CD4-positive, alpha-beta T cell (primary cell): ENCODE measurements around the gene PIK3R2. TPM values are rescaled to one million over a fixed set of nuclear protein-coding genes. Genes with fewer than 3 reads are reported as not detected.

Source experiments
- ATAC-seq: fragments of 200-7000 bp; cut with Tn5 transposase; one replicate; pipeline ENCODE4 v1.10.0; 2022; ENCODE audit warnings: mild to moderate bottlenecking; ENCODE audit not compliant: poor library complexity
- CTCF ChIA-PET: fragments of 350-600 bp; sonication (Branson Sonifier 250); formaldehyde crosslinking; loops from one replicate; lab custom pipeline; 2021; ENCODE audit warnings: antibody characterized with exemption, inconsistent platforms; lab: Charles Lee
- POLR2A ChIA-PET: fragments of 350-600 bp; sonication (Branson Sonifier 250); formaldehyde crosslinking; loops from one replicate; lab custom pipeline; 2021; ENCODE audit warnings: antibody characterized with exemption, inconsistent platforms; lab: Charles Lee
- DNase-seq, 14 experiments: peaks; one replicate each; pipeline ENCODE4 v3.0.0-alpha.2; 2013 to 2020; ENCODE audit warnings: mixed read lengths in 2 of 14
- H3K27ac ChIP-seq, 2 donors: one replicate each; pipeline versions ENCODE4 v1.5.1 to v1.7.0; 2013; ENCODE audit warnings: low read length in 2 of 2, low read depth in 1 of 2, mild to moderate bottlenecking in 1 of 2
- H3K27me3 ChIP-seq, 2 experiments: 1 replicate in 1 of 2; 2 replicates in 1 of 2; pipeline versions ENCODE4 v1.6.1 to v1.7.0; 2013; ENCODE audit warnings: low read length in 2 of 2, control low read depth in 1 of 2, mild to moderate bottlenecking in 1 of 2, moderate library complexity in 1 of 2; ENCODE audit not compliant: insufficient read depth in 2 of 2, control insufficient read depth in 1 of 2
- H3K36me3 ChIP-seq: one replicate; pipeline ENCODE4 v1.6.1; 2013; ENCODE audit warnings: low read length, control low read depth; ENCODE audit not compliant: insufficient read depth
- H3K4me1 ChIP-seq: one replicate; pipeline ENCODE4 v1.6.1; 2013; ENCODE audit warnings: low read length, control low read depth; ENCODE audit not compliant: insufficient read depth
- H3K4me3 ChIP-seq: one replicate; pipeline ENCODE4 v1.5.1; 2013; ENCODE audit warnings: mild to moderate bottlenecking, low read length, moderate library complexity
- H3K9me3 ChIP-seq, 2 experiments: 1 replicate in 1 of 2; 2 replicates in 1 of 2; pipeline versions ENCODE4 v1.6.1 to v1.7.0; 2013; ENCODE audit warnings: low read length in 2 of 2, mild to moderate bottlenecking in 2 of 2, control low read depth in 1 of 2, moderate library complexity in 1 of 2; ENCODE audit not compliant: control insufficient read depth in 1 of 2, insufficient read depth in 1 of 2
- H3K27ac Mint-ChIP-seq: one replicate; pipeline ENCODE4 v1.8.0; 2020; ENCODE audit warnings: mixed read lengths
- H3K27me3 Mint-ChIP-seq: one replicate; pipeline ENCODE4 v1.8.0; 2021; ENCODE audit warnings: mixed read lengths
- H3K36me3 Mint-ChIP-seq: one replicate; pipeline ENCODE4 v1.8.0; 2021; ENCODE audit warnings: low read depth, mixed read lengths
- H3K4me1 Mint-ChIP-seq: one replicate; pipeline ENCODE4 v1.8.0; 2021; ENCODE audit warnings: low read depth, mixed read lengths
- H3K4me3 Mint-ChIP-seq: one replicate; pipeline ENCODE4 v1.8.0; 2020; ENCODE audit warnings: mild to moderate bottlenecking, mixed read lengths
- H3K9me3 Mint-ChIP-seq: one replicate; pipeline ENCODE4 v1.8.0; 2020; ENCODE audit warnings: mixed read lengths
- intact Hi-C, 2 experiments: fragments of 100-400 bp; cut with DNase I in 1 of 2; cut with micrococcal nuclease in 1 of 2; formaldehyde crosslinking; loops; one replicate each; pipeline versions ENCODE4 v1.15.1 to v1.9.0; 2023 to 2025; cut with DNase I, micrococcal nuclease
- total RNA-seq, 174 experiments: library from RNA in 2 of 174; stranded (reverse) in 2 of 174; gene quantifications; one replicate each; pipeline ENCODE4 v1.2.3 and lab custom pipeline; 2021 to 2026
- TF ChIP-seq, protein P1 (sequence below): fragments of 200-600 bp; IDR thresholded peaks from one replicate; pipeline ENCODE4 v1.8.0; 2022; ENCODE audit warnings: antibody characterized with exemption, mild to moderate bottlenecking

PIK3R2 gene
- total RNA-seq, 2 experiments from 2014 or later, result 4.6 to 5.6 TPM

DNA sequence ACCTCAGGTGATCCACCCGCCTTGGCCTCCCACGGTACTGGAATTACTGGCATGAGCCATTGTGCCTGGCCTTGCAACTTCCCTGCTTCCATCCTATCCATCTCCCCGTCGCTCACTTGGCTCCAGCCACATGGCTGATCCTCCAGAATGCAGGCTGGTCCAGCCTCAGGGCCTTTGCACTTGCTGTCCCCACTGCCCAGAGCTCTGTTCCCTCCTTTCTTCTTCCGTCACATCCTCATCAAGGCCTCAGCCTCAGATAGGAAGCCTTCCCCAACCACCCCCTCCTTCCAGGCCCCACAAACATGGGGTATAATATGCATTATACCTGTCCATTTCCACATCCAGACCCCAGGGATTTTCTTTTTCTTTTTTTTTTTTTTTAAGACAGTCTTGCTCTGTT, 39.1 kb upstream of the PIK3R2 start:
- H3K27ac Mint-ChIP-seq, result no peak overlapping the region
- POLR2A ChIA-PET, result no interaction called here
- peaks cover 50% of the 10 kb centered on the region for H3K4me1 ChIP-seq

GRCh38 chr19:18114483-18114882, 38.5 kb upstream of the PIK3R2 start:
- Histone ChIP-seq H3K9me3 (no peaks in the 10 kb centered on the region), H3K4me1 (peaks cover 50% of the 10 kb centered on the region), H3K27me3 (no peaks in the 10 kb centered on the region), H3K36me3 (peaks cover 6% of the 10 kb centered on the region), H3K27ac (no peak overlapping the region), H3K4me3 (no peak overlapping the region)
- Mint-ChIP-seq H3K4me1 (peaks cover 31% of the 10 kb centered on the region), H3K27me3 (no peaks in the 10 kb centered on the region), H3K36me3 (peaks cover 19% of the 10 kb centered on the region), H3K4me3 (peak overlapping the region; percentile 51), H3K9me3 (no peaks in the 10 kb centered on the region), H3K27ac (no peak overlapping the region)
- TF ChIP-seq, protein P1, sequence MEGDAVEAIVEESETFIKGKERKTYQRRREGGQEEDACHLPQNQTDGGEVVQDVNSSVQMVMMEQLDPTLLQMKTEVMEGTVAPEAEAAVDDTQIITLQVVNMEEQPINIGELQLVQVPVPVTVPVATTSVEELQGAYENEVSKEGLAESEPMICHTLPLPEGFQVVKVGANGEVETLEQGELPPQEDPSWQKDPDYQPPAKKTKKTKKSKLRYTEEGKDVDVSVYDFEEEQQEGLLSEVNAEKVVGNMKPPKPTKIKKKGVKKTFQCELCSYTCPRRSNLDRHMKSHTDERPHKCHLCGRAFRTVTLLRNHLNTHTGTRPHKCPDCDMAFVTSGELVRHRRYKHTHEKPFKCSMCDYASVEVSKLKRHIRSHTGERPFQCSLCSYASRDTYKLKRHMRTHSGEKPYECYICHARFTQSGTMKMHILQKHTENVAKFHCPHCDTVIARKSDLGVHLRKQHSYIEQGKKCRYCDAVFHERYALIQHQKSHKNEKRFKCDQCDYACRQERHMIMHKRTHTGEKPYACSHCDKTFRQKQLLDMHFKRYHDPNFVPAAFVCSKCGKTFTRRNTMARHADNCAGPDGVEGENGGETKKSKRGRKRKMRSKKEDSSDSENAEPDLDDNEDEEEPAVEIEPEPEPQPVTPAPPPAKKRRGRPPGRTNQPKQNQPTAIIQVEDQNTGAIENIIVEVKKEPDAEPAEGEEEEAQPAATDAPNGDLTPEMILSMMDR, result no peak
- CTCF ChIA-PET, result no interaction called here
- ATAC-seq (no peak), DNase-seq (no peak)
- intact Hi-C loops, result loop anchor here in 1 of 2 experiments (10.0 kb wide), 1 partner anchor 210 kb away; the partner anchor contains the start of gene LSM4
- POLR2A ChIA-PET, result no interaction called here

More for the DNA sequence above, 39.1 kb upstream of the PIK3R2 start:
- DNase-seq, result no peak
- intact Hi-C loops, result loop anchor here in 1 of 2 experiments (1.0 to 10.0 kb wide), 4 partner anchors 47 to 211 kb away; partner anchors contain the start of gene LSM4
- no peak for ATAC-seq
- peaks cover 31% of the 10 kb centered on the region for H3K4me1 Mint-ChIP-seq
- TF ChIP-seq, protein P1, result no peak
- H3K9me3 Mint-ChIP-seq, result no peaks in the 10 kb centered on the region
- Histone ChIP-seq H3K27me3 (no peaks in the 10 kb centered on the region), H3K36me3 (peaks cover 6% of the 10 kb centered on the region), H3K4me3 (no peak overlapping the region), H3K9me3 (no peaks in the 10 kb centered on the region), H3K27ac (no peak overlapping the region)
- no peaks in the 10 kb centered on the region for H3K27me3 Mint-ChIP-seq
- H3K36me3 Mint-ChIP-seq, result peaks cover 14% of the 10 kb centered on the region
- CTCF ChIA-PET, result interaction anchor here (1.0 to 1.1 kb wide), 3 partner anchors 22 to 54 kb away, joined by 4 to 7 read pairs (median 5); no protein-coding TSS in a partner anchor
- H3K4me3 Mint-ChIP-seq, result no peak overlapping the region

DNA sequence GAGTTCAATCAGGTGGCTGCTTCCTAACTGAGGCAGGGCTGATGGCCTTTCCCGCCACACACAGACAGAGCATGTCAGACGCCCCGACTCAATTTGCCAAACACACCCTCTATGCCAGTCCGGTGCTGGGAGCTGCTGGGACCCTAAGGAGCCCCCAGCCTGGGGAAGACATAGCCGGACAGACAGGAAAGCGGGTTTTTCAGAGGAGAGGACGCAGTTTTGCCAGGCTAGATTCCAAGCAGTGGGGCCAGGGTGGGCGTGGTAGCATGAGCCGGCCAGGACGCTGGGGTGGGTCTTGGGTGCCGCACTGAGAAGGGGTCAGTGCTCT, 35.6 kb upstream of the PIK3R2 start:
- peaks cover 34% of the 10 kb centered on the region for H3K36me3 Mint-ChIP-seq
- POLR2A ChIA-PET, result interaction anchor here (0.6 to 4.1 kb wide), 13 partner anchors 10 to 160 kb away, joined by 3 to 58 read pairs (median 4); partner anchors contain the start of genes IL12RB1, MAST3 and PIK3R2
- DNase-seq (no peak), ATAC-seq (no peak)
- no peaks in the 10 kb centered on the region for H3K9me3 Mint-ChIP-seq
- H3K27me3 ChIP-seq, result no peaks in the 10 kb centered on the region
- H3K4me1 Mint-ChIP-seq, result peaks cover 40% of the 10 kb centered on the region
- TF ChIP-seq, protein P1, result no peak
- CTCF ChIA-PET, result interaction anchor here (1.0 kb wide), 1 partner anchor 29 kb away, joined by 3 read pairs; no protein-coding TSS in a partner anchor
- H3K9me3 ChIP-seq, result no peaks in the 10 kb centered on the region
- peak overlapping the region; percentile 86 for H3K27ac Mint-ChIP-seq
- H3K36me3 ChIP-seq, result peaks cover 18% of the 10 kb centered on the region
- H3K27ac ChIP-seq, result peak overlapping the region; percentile 67 to 77
- H3K4me3 Mint-ChIP-seq, result peak overlapping the region; percentile 90
- H3K4me3 ChIP-seq, result peak overlapping the region; percentile 34
- H3K27me3 Mint-ChIP-seq, result no peaks in the 10 kb centered on the region
- peaks cover 61% of the 10 kb centered on the region for H3K4me1 ChIP-seq
- intact Hi-C loops, result loop anchor here in 1 of 2 experiments (1.0 to 10.0 kb wide), 4 partner anchors 35 to 207 kb away; partner anchors contain the start of genes LSM4 and MPV17L2
